CD4-positive, alpha-beta memory T cell (primary cell): ENCODE results near the gene VIP. TPM values are rescaled to one million over a fixed set of nuclear protein-coding genes. Genes with fewer than 3 reads are reported as not detected.

Experiments
- CTCF ChIA-PET: fragments of 350-600 bp; sonication (Branson Sonifier 250); formaldehyde crosslinking; loops from one replicate; lab custom pipeline; 2021; ENCODE audit warnings: inconsistent platforms; ENCODE audit not compliant: partially characterized antibody; lab: Charles Lee
- POLR2A ChIA-PET: fragments of 350-600 bp; sonication (Branson Sonifier 250); formaldehyde crosslinking; loops from one replicate; lab custom pipeline; 2021; ENCODE audit not compliant: partially characterized antibody; lab: Charles Lee
- DNase-seq, 5 donors: peaks; one replicate each; pipeline versions ENCODE4 v3.0.0 to v3.0.0-alpha.2; 2020 to 2022; ENCODE audit warnings: mixed read lengths in 1 of 5
- H3K27ac ChIP-seq: one replicate; pipeline ENCODE4 v1.7.0; 2013; ENCODE audit warnings: low read depth, low read length
- H3K27me3 ChIP-seq: 2 replicates; pipeline ENCODE4 v1.7.0; 2013; ENCODE audit warnings: mild to moderate bottlenecking, low read length, moderate library complexity; ENCODE audit not compliant: insufficient read depth
- H3K36me3 ChIP-seq: 2 replicates; pipeline ENCODE4 v1.7.0; 2013; ENCODE audit warnings: mild to moderate bottlenecking, low read length, moderate library complexity; ENCODE audit not compliant: insufficient read depth
- H3K4me1 ChIP-seq: 2 replicates; pipeline ENCODE4 v1.7.0; 2013; ENCODE audit warnings: mild to moderate bottlenecking, low read length, moderate library complexity; ENCODE audit not compliant: insufficient read depth
- H3K4me3 ChIP-seq, 2 donors: one replicate each; pipeline ENCODE4 v1.7.0; 2013; ENCODE audit warnings: low read length in 2 of 2, mild to moderate bottlenecking in 1 of 2
- H3K9me3 ChIP-seq, 2 donors: one replicate each; pipeline ENCODE4 v1.7.0; 2013; ENCODE audit warnings: low read length in 2 of 2, control low read depth in 1 of 2; ENCODE audit not compliant: control insufficient read depth in 1 of 2
- H3K27ac Mint-ChIP-seq, 7 donors: one replicate each; pipeline ENCODE4 v1.8.0; 2020 to 2021; ENCODE audit warnings: mixed read lengths in 7 of 7, mild to moderate bottlenecking in 6 of 7, inconsistent platforms in 3 of 7, moderate library complexity in 3 of 7
- H3K27me3 Mint-ChIP-seq, 2 donors: one replicate each; pipeline ENCODE4 v1.8.0; 2020 to 2021; ENCODE audit warnings: mixed read lengths in 2 of 2
- H3K36me3 Mint-ChIP-seq, 2 donors: one replicate each; pipeline ENCODE4 v1.8.0; 2020 to 2021; ENCODE audit warnings: mixed read lengths in 2 of 2, inconsistent platforms in 1 of 2, mild to moderate bottlenecking in 1 of 2
- H3K4me1 Mint-ChIP-seq, 4 donors: one replicate each; pipeline ENCODE4 v1.8.0; 2020 to 2021; ENCODE audit warnings: mixed read lengths in 4 of 4, mild to moderate bottlenecking in 1 of 4
- H3K4me3 Mint-ChIP-seq, 8 donors: one replicate each; pipeline ENCODE4 v1.8.0; 2020 to 2021; ENCODE audit warnings: mixed read lengths in 8 of 8, mild to moderate bottlenecking in 7 of 8, moderate library complexity in 6 of 8, inconsistent platforms in 3 of 8
- H3K9me3 Mint-ChIP-seq, 8 donors: one replicate each; pipeline ENCODE4 v1.8.0; 2020 to 2021; ENCODE audit warnings: mixed read lengths in 8 of 8, mild to moderate bottlenecking in 5 of 8, inconsistent platforms in 3 of 8, moderate library complexity in 1 of 8
- intact Hi-C: fragments of 100-400 bp; cut with micrococcal nuclease; formaldehyde crosslinking; loops from one replicate; pipeline ENCODE4 v1.15.1; 2023
- polyA plus RNA-seq, 2 donors: library from polyadenylated mRNA; unstranded; fragments of 300-500 nt; fragmentation: Illumina TruSeq; gene quantifications; one replicate each; pipeline ENCODE4 v1.2.3, GENCODE V29; 2021
- total RNA-seq, 2 experiments: library from RNA; stranded (reverse); gene quantifications; one replicate each; pipeline ENCODE4 v1.2.3, GENCODE V29; 2021

VIP gene
- total and polyA plus RNA-seq, 4 experiments from 2014 or later: not detected

DNA sequence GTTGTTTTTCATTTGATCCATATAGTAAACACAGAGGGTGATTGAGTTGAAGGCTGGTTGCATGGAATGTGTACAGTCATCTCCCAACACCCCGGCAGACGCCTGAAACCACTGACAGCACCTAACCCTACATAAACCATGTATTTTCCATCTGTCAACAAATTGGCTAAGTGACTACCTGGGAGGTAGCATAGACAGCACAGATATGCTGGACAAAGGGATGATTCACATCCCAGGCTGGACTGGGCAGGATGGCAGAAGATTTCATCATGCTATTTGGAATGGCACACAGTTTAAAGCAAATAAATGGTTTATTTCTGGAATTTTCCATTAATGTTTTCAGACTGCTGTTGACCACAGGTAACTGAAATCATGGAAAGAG lies 4.4 kb upstream of the VIP start:
- H3K36me3 ChIP-seq: no peaks in the 10 kb centered on the region
- no peaks in the 10 kb centered on the region for H3K4me1 Mint-ChIP-seq
- H3K27ac ChIP-seq: no peak overlapping the region
- POLR2A ChIA-PET: no interaction called here
- H3K9me3 ChIP-seq: no peaks in the 10 kb centered on the region
- H3K4me3 Mint-ChIP-seq: no peak overlapping the region
- CTCF ChIA-PET: no interaction called here
- H3K4me1 ChIP-seq: no peaks in the 10 kb centered on the region
- H3K4me3 ChIP-seq: no peak overlapping the region
- intact Hi-C loops: no loop called here
- no peak for DNase-seq
- no peaks in the 10 kb centered on the region for H3K36me3 Mint-ChIP-seq
- no peaks in the 10 kb centered on the region for H3K9me3 Mint-ChIP-seq
- H3K27ac Mint-ChIP-seq: no peak overlapping the region
- no peaks in the 10 kb centered on the region for H3K27me3 ChIP-seq
- H3K27me3 Mint-ChIP-seq: peaks cover 3 to 7% of the 10 kb centered on the region in 2 donors

DNA sequence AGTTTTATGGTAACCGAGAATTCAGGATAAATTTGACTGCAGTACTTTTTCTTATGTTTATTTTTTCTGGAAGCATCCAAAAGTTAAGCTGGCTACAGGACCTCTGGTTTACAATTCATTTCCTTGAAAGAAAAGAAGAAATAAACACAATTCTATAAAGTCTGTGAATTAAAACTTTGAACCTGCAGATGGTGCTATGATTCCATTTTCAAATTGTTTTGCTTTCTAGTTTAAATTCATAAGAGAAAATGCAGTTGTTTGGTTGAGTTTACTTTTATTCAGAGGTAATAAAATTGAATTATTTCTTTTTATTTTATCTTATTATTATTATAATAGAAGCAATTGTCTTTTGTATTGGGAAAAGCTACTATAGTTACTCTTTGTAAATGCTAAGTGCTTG lies 1.8 kb upstream of the VIP start:
- Histone ChIP-seq H3K27me3 (no peaks in the 10 kb centered on the region), H3K4me3 (no peak overlapping the region), H3K27ac (no peak overlapping the region), H3K4me1 (no peaks in the 10 kb centered on the region), H3K9me3 (no peaks in the 10 kb centered on the region), H3K36me3 (no peaks in the 10 kb centered on the region)
- Mint-ChIP-seq H3K4me3 (no peak overlapping the region), H3K27me3 (peaks cover 3 to 4% of the 10 kb centered on the region in 2 donors), H3K27ac (no peak overlapping the region), H3K9me3 (no peaks in the 10 kb centered on the region), H3K36me3 (no peaks in the 10 kb centered on the region), H3K4me1 (no peaks in the 10 kb centered on the region)
- no peak for DNase-seq
- intact Hi-C loops: no loop called here
- ChIA-PET POLR2A (no interaction called here), CTCF (no interaction called here)

DNA sequence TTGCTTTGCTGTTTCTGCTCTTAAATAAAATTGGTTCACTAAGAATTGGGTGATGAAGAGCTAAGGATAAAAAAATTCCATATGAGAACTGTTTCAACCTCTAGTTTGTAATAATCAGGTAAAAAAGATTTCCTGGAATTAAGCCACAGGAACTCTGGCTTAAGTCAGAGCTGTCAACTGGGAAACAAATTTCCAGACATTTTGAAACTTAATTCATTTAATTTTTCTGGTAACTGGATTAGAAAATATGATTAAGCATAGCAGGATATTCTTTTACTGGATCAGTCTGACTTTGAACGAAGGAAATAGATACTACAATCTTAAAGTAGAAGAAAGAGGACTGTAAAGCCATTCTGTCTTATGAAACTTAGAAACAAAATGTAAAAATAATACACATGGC lies 1.3 kb upstream of the VIP start:
- Mint-ChIP-seq H3K4me1 (no peaks in the 10 kb centered on the region), H3K27ac (no peak overlapping the region), H3K27me3 (peaks cover 2 to 3% of the 10 kb centered on the region in 2 donors), H3K9me3 (no peaks in the 10 kb centered on the region), H3K4me3 (no peak overlapping the region), H3K36me3 (no peaks in the 10 kb centered on the region)
- Histone ChIP-seq H3K27ac (no peak overlapping the region), H3K27me3 (no peaks in the 10 kb centered on the region), H3K9me3 (no peaks in the 10 kb centered on the region), H3K36me3 (no peaks in the 10 kb centered on the region), H3K4me1 (no peaks in the 10 kb centered on the region), H3K4me3 (no peak overlapping the region)
- intact Hi-C loops: no loop called here
- CTCF ChIA-PET: no interaction called here
- POLR2A ChIA-PET: no interaction called here
- DNase-seq: no peak

DNA sequence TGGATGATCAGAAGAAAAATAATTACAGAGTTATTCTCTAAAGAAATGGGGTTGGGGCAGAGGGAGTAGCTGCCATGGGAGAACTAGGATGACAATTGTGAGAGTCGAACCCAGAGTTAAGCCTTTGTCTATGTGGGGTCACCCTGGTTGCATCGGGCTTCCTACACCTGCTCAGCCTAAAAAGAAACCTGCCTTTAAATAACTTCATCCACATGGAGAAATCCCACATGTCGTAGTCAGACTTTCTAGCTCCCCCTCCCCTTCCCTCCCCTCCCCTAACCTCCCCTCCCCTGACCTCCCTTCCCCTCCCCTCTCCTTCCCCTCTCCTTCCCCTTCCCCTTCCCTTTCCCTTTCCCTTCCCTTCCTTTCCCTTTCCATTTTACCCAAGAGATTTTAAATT lies 14.7 kb downstream of the VIP start:
- DNase-seq: no peak
- H3K9me3 ChIP-seq: no peaks in the 10 kb centered on the region
- no peaks in the 10 kb centered on the region for H3K36me3 ChIP-seq
- H3K27me3 ChIP-seq: no peaks in the 10 kb centered on the region
- H3K4me1 ChIP-seq: no peaks in the 10 kb centered on the region
- no peaks in the 10 kb centered on the region for H3K27me3 Mint-ChIP-seq
- ChIA-PET POLR2A (no interaction called here), CTCF (no interaction called here)
- no peak overlapping the region for H3K4me3 ChIP-seq
- no peak overlapping the region for H3K4me3 Mint-ChIP-seq
- H3K4me1 Mint-ChIP-seq: no peaks in the 10 kb centered on the region
- no peaks in the 10 kb centered on the region for H3K36me3 Mint-ChIP-seq
- H3K27ac ChIP-seq: no peak overlapping the region
- intact Hi-C loops: no loop called here
- H3K27ac Mint-ChIP-seq: no peak overlapping the region
- H3K9me3 Mint-ChIP-seq: no peaks in the 10 kb centered on the region

DNA sequence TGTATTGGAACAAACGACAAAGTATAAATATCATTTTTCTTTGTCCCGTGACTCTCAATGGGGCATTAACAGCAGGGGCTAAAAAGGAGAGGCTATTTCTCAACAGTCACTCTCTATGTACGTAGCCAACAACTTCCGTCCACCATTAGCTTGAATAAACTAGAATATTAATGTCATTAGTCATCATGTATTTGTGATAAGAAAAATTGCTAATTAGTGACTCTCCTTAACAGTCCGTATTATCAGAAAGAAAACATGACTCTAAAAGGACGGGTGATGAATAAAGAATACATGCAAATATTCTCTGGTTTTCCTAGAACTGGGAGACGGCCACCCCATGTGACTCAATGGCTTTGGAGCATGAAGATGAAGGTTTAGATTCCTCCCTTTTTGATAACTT lies 18.6 kb downstream of the VIP start:
- no peak overlapping the region for H3K4me3 ChIP-seq
- CTCF ChIA-PET: no interaction called here
- no peak for DNase-seq
- no peaks in the 10 kb centered on the region for H3K9me3 ChIP-seq
- no peaks in the 10 kb centered on the region for H3K36me3 ChIP-seq
- no peaks in the 10 kb centered on the region for H3K9me3 Mint-ChIP-seq
- no peaks in the 10 kb centered on the region for H3K27me3 Mint-ChIP-seq
- no peaks in the 10 kb centered on the region for H3K4me1 ChIP-seq
- H3K27me3 ChIP-seq: no peaks in the 10 kb centered on the region
- POLR2A ChIA-PET: no interaction called here
- H3K36me3 Mint-ChIP-seq: no peaks in the 10 kb centered on the region
- intact Hi-C loops: no loop called here
- H3K4me1 Mint-ChIP-seq: no peaks in the 10 kb centered on the region
- no peak overlapping the region for H3K4me3 Mint-ChIP-seq
- H3K27ac ChIP-seq: no peak overlapping the region
- H3K27ac Mint-ChIP-seq: no peak overlapping the region

DNA sequence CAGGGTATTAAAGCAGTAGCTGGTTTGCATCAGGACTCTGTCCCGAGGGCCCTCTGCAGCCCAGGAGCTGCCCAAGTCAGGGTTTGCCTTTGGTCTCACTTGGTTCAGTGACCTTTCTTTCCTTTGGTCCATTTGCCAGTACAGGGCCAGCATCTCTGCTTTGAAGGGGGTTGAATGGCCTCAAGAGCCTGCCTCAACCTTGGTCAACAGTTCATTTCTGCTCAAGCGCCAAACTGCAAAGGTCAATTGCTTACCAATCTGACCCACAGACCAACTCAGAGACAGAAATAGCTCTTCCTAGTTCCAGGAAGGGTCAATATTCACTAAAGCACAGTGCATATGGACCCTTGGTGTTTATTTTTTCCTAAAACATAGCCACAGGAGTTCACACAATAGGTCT lies 19.4 kb downstream of the VIP start:
- no peak overlapping the region for H3K4me3 Mint-ChIP-seq
- CTCF ChIA-PET: no interaction called here
- no peaks in the 10 kb centered on the region for H3K4me1 ChIP-seq
- H3K4me1 Mint-ChIP-seq: no peaks in the 10 kb centered on the region
- H3K9me3 Mint-ChIP-seq: no peaks in the 10 kb centered on the region
- no peaks in the 10 kb centered on the region for H3K36me3 Mint-ChIP-seq
- H3K27me3 Mint-ChIP-seq: no peaks in the 10 kb centered on the region
- H3K27me3 ChIP-seq: no peaks in the 10 kb centered on the region
- no peak overlapping the region for H3K27ac Mint-ChIP-seq
- no peak for DNase-seq
- intact Hi-C loops: no loop called here
- H3K4me3 ChIP-seq: no peak overlapping the region
- H3K9me3 ChIP-seq: no peaks in the 10 kb centered on the region
- POLR2A ChIA-PET: no interaction called here
- no peak overlapping the region for H3K27ac ChIP-seq
- no peaks in the 10 kb centered on the region for H3K36me3 ChIP-seq

DNA sequence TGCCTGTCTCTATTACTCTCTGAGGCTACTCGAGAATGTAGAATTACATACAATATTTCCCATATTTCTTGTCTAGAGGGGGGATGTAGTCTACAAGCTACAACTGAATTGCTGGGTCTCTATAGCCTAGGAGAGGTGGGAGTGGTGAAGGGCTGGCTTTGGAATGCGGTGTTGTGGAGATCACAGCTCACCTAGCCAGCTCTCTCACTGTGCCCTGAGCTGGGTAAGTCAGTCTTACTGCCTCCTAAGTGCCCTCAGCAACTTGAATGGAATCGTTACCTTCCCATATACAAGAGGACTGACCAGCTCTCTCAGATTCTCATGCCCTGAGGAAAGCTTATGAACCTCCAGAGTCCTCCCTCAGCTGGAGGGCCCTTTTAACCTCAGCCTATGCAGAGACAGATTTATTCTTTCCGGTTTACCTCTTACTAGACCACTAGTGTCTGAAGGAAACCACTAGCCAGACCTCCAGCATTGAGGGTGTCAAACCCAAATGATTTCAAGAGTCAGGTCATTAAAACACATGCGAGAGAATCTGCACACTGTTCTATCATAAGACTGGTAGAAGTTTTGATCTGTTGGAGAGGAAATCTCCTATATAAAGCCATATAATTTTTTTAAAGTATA lies 20.6 kb downstream of the VIP start:
- DNase-seq: no peak
- CTCF ChIA-PET: no interaction called here
- no peaks in the 10 kb centered on the region for H3K27me3 Mint-ChIP-seq
- H3K27ac Mint-ChIP-seq: no peak overlapping the region
- Histone ChIP-seq H3K27ac (no peak overlapping the region), H3K27me3 (no peaks in the 10 kb centered on the region), H3K9me3 (no peaks in the 10 kb centered on the region), H3K4me1 (no peaks in the 10 kb centered on the region), H3K4me3 (no peak overlapping the region), H3K36me3 (no peaks in the 10 kb centered on the region)
- no peaks in the 10 kb centered on the region for H3K36me3 Mint-ChIP-seq
- H3K4me3 Mint-ChIP-seq: no peak overlapping the region
- no peaks in the 10 kb centered on the region for H3K4me1 Mint-ChIP-seq
- POLR2A ChIA-PET: no interaction called here
- intact Hi-C loops: no loop called here
- H3K9me3 Mint-ChIP-seq: peaks cover 0 to 1% (median 0%) of the 10 kb centered on the region in 8 donors

DNA sequence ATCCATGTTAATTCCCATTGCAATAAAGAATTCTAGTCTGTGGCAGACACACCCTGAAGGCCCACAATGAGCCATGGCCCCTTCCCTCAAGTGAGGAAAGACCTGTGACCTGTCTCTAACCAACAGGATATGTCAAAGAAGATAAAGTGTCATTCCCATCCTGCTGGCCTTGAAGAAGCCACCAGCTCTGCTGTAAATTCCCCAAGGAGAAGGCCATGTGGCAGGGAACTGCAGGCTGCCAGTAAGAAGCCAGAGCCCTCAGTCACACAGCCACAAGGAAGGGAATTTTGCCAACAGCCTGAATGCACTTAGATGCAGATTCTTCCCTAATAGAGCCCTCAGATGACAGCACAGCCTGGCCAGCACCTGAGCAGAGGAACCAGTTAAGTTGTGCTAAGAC lies 24.8 kb downstream of the VIP start:
- no peak overlapping the region for H3K27ac ChIP-seq
- no peak overlapping the region for H3K4me3 ChIP-seq
- Mint-ChIP-seq H3K27ac (no peak overlapping the region), H3K4me3 (no peak overlapping the region), H3K27me3 (no peaks in the 10 kb centered on the region), H3K4me1 (no peaks in the 10 kb centered on the region), H3K36me3 (no peaks in the 10 kb centered on the region), H3K9me3 (peaks cover 0 to 1% (median 0%) of the 10 kb centered on the region in 8 donors)
- DNase-seq: no peak
- H3K36me3 ChIP-seq: no peaks in the 10 kb centered on the region
- POLR2A ChIA-PET: no interaction called here
- H3K27me3 ChIP-seq: no peaks in the 10 kb centered on the region
- no peaks in the 10 kb centered on the region for H3K9me3 ChIP-seq
- intact Hi-C loops: no loop called here
- CTCF ChIA-PET: no interaction called here
- H3K4me1 ChIP-seq: no peaks in the 10 kb centered on the region
